CD4-positive, CD25-positive, alpha-beta regulatory T cell (primary cell): ENCODE results near the gene NTN1. TPM values are rescaled to one million over a fixed set of nuclear protein-coding genes. Genes with fewer than 3 reads are reported as not detected.
"Not testable (repeated sequence)": the region's sequence is repeated elsewhere in the genome, so short reads cannot be mapped to it uniquely, and the experiment has no call there.

Source experiments
- ATAC-seq, 2 donors: fragments of 150-1000 bp; cut with Tn5 transposase; one replicate each; pipeline ENCODE4 v1.10.0; 2021; ENCODE audit warnings: low read depth in 2 of 2, moderate number of reproducible peaks in 2 of 2, moderate library complexity in 1 of 2
- DNase-seq, 3 donors: peaks; one replicate each; pipeline versions ENCODE4 v3.0.0 to v3.0.0-alpha.2; 2012 to 2022; ENCODE audit warnings: mixed read lengths in 1 of 3
- H3K27ac ChIP-seq: one replicate; pipeline ENCODE4 v1.7.0; 2013; ENCODE audit warnings: mild to moderate bottlenecking, low read length; ENCODE audit not compliant: insufficient read depth, poor library complexity, severe bottlenecking
- H3K27me3 ChIP-seq: one replicate; pipeline ENCODE4 v1.7.0; 2013; ENCODE audit warnings: low read length; ENCODE audit not compliant: control insufficient read depth, insufficient read depth
- H3K36me3 ChIP-seq: one replicate; pipeline ENCODE4 v1.7.0; 2013; ENCODE audit warnings: mild to moderate bottlenecking, low read length, moderate library complexity; ENCODE audit not compliant: control insufficient read depth, insufficient read depth
- H3K4me1 ChIP-seq: 2 replicates; pipeline ENCODE4 v1.7.0; 2013; ENCODE audit warnings: mild to moderate bottlenecking, low read length; ENCODE audit not compliant: insufficient read depth, control insufficient read depth, poor library complexity, severe bottlenecking
- H3K4me3 ChIP-seq: one replicate; pipeline ENCODE4 v1.7.0; 2013; ENCODE audit warnings: low read depth, mild to moderate bottlenecking, low read length, moderate library complexity
- H3K9me3 ChIP-seq, 2 experiments: 1 replicate in 1 of 2; 2 replicates in 1 of 2; pipeline ENCODE4 v1.7.0; 2013; ENCODE audit warnings: low read length in 2 of 2, mild to moderate bottlenecking in 1 of 2, moderate library complexity in 1 of 2; ENCODE audit not compliant: control insufficient read depth in 2 of 2
- H3K27ac Mint-ChIP-seq, 3 donors: one replicate each; pipeline ENCODE4 v1.8.0; 2020 to 2022; ENCODE audit warnings: mild to moderate bottlenecking in 3 of 3, mixed read lengths in 3 of 3, moderate library complexity in 2 of 3
- H3K27me3 Mint-ChIP-seq: one replicate; pipeline ENCODE4 v1.8.0; 2022; ENCODE audit warnings: mild to moderate bottlenecking, mixed read lengths
- H3K36me3 Mint-ChIP-seq: one replicate; pipeline ENCODE4 v1.8.0; 2020; ENCODE audit warnings: mixed read lengths
- H3K4me1 Mint-ChIP-seq, 4 donors: one replicate each; pipeline ENCODE4 v1.8.0; 2020 to 2022; ENCODE audit warnings: mixed read lengths in 4 of 4, mild to moderate bottlenecking in 1 of 4
- H3K4me3 Mint-ChIP-seq, 4 donors: one replicate each; pipeline ENCODE4 v1.8.0; 2020 to 2022; ENCODE audit warnings: mild to moderate bottlenecking in 4 of 4, mixed read lengths in 4 of 4, moderate library complexity in 3 of 4
- H3K9me3 Mint-ChIP-seq, 7 donors: one replicate each; pipeline ENCODE4 v1.8.0; 2020 to 2022; ENCODE audit warnings: mixed read lengths in 7 of 7, mild to moderate bottlenecking in 3 of 7, moderate library complexity in 2 of 7
- polyA plus RNA-seq, 4 donors: library from polyadenylated mRNA; unstranded; fragments of 300-500 nt; fragmentation: Illumina TruSeq; gene quantifications; one replicate each; pipeline ENCODE4 v1.2.3, GENCODE V29; 2021
- total RNA-seq: library from RNA; stranded (reverse); gene quantifications from one replicate; pipeline ENCODE4 v1.2.3, GENCODE V29; 2022

NTN1 gene
- total and polyA plus RNA-seq, 5 donors from 2014 or later = 0.03 TPM; not detected in 4

DNA sequence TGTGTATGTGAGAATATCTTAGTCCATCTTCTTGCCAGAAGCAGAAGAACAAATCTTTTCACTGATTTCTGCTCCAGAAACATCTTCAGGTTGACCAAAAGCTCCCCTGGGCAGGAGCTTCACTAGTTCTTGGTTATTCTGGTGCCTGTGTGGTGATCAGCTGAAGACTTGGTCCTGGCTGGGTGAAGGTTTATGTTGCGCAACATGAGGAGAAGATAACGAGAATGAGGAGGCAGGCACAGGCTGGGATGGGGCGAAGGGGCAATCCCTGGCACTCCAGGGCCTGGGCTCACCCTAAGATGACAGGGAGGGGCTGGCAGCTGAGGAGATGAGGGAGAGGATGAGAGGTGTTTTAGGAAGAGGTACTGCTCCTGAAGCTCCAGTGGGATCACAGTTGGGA is 232.0 kb downstream of the NTN1 start:
- H3K4me1 Mint-ChIP-seq = peaks cover 0 to 15% (median 10%) of the 10 kb centered on the region in 4 donors
- H3K4me3 Mint-ChIP-seq = no peak overlapping the region
- H3K4me3 ChIP-seq = no peak overlapping the region
- peak overlapping the region in 2 of 3 donors; percentile 64 to 82 for H3K27ac Mint-ChIP-seq
- H3K27ac ChIP-seq = no peak overlapping the region
- H3K36me3 ChIP-seq = peaks cover 2% of the 10 kb centered on the region
- peaks cover 5% of the 10 kb centered on the region for H3K4me1 ChIP-seq
- ATAC-seq (no peak), DNase-seq (no peak)
- H3K9me3 ChIP-seq = no peaks in the 10 kb centered on the region
- no peaks in the 10 kb centered on the region for H3K9me3 Mint-ChIP-seq
- H3K27me3 Mint-ChIP-seq = no peaks in the 10 kb centered on the region
- no peaks in the 10 kb centered on the region for H3K27me3 ChIP-seq
- H3K36me3 Mint-ChIP-seq = peaks cover 28% of the 10 kb centered on the region

GRCh38 chr17:9254841-9255240 is 233.5 kb downstream of the NTN1 start:
- Histone ChIP-seq H3K27ac (no peak overlapping the region), H3K4me3 (no peak overlapping the region), H3K36me3 (no peaks in the 10 kb centered on the region), H3K27me3 (no peaks in the 10 kb centered on the region), H3K4me1 (peaks cover 5% of the 10 kb centered on the region), H3K9me3 (no peaks in the 10 kb centered on the region)
- Mint-ChIP-seq H3K4me1 (peaks cover 0 to 17% (median 10%) of the 10 kb centered on the region in 4 donors), H3K4me3 (no peak overlapping the region), H3K9me3 (no peaks in the 10 kb centered on the region), H3K36me3 (peaks cover 26% of the 10 kb centered on the region), H3K27me3 (no peaks in the 10 kb centered on the region), H3K27ac (no peak overlapping the region)
- no peak for ATAC-seq
- no peak for DNase-seq

GRCh38 chr17:9255833-9256232 is 234.5 kb downstream of the NTN1 start:
- Histone ChIP-seq H3K4me1 (peaks cover 5% of the 10 kb centered on the region), H3K9me3 (no peaks in the 10 kb centered on the region), H3K36me3 (no peaks in the 10 kb centered on the region), H3K27ac (no peak overlapping the region), H3K4me3 (no peak overlapping the region), H3K27me3 (no peaks in the 10 kb centered on the region)
- H3K27me3 Mint-ChIP-seq = no peaks in the 10 kb centered on the region
- H3K9me3 Mint-ChIP-seq = no peaks in the 10 kb centered on the region
- H3K36me3 Mint-ChIP-seq = peaks cover 26% of the 10 kb centered on the region
- H3K4me1 Mint-ChIP-seq = peaks cover 0 to 17% (median 10%) of the 10 kb centered on the region in 4 donors
- ATAC-seq (no peak), DNase-seq (no peak)
- no peak overlapping the region for H3K27ac Mint-ChIP-seq
- H3K4me3 Mint-ChIP-seq = no peak overlapping the region

GRCh38 chr17:9256361-9256750 is 235.0 kb downstream of the NTN1 start:
- Histone ChIP-seq H3K36me3 (no peaks in the 10 kb centered on the region), H3K4me3 (no peak overlapping the region), H3K4me1 (peaks cover 5% of the 10 kb centered on the region), H3K27me3 (no peaks in the 10 kb centered on the region), H3K9me3 (no peaks in the 10 kb centered on the region), H3K27ac (no peak overlapping the region)
- Mint-ChIP-seq H3K27me3 (no peaks in the 10 kb centered on the region), H3K27ac (peak overlapping the region in 2 of 3 donors; percentile 18 to 56), H3K4me1 (peaks cover 0 to 18% (median 10%) of the 10 kb centered on the region in 4 donors), H3K9me3 (no peaks in the 10 kb centered on the region), H3K4me3 (no peak overlapping the region), H3K36me3 (peaks cover 27% of the 10 kb centered on the region)
- ATAC-seq (no peak), DNase-seq (no peak)

GRCh38 chr17:9256751-9257629 is 235.7 kb downstream of the NTN1 start:
- no peaks in the 10 kb centered on the region for H3K27me3 Mint-ChIP-seq
- H3K27ac Mint-ChIP-seq = peak overlapping the region in 1 of 3 donors; percentile 56
- H3K9me3 Mint-ChIP-seq = no peaks in the 10 kb centered on the region
- peaks cover 30% of the 10 kb centered on the region for H3K36me3 Mint-ChIP-seq
- Histone ChIP-seq H3K36me3 (no peaks in the 10 kb centered on the region), H3K4me3 (no peak overlapping the region), H3K9me3 (no peaks in the 10 kb centered on the region), H3K27ac (no peak overlapping the region), H3K4me1 (peaks cover 5% of the 10 kb centered on the region), H3K27me3 (no peaks in the 10 kb centered on the region)
- H3K4me1 Mint-ChIP-seq = peaks cover 0 to 21% (median 10%) of the 10 kb centered on the region in 4 donors
- no peak for ATAC-seq
- no peak overlapping the region for H3K4me3 Mint-ChIP-seq
- DNase-seq = no peak

- not testable (repeated sequence) for ATAC-seq, H3K4me1 ChIP-seq, H3K27ac Mint-ChIP-seq, H3K4me3 ChIP-seq, H3K27me3 ChIP-seq, DNase-seq, H3K27me3 Mint-ChIP-seq, H3K4me3 Mint-ChIP-seq, H3K9me3 Mint-ChIP-seq, H3K9me3 ChIP-seq, H3K36me3 ChIP-seq, H3K27ac ChIP-seq
- peaks cover 30% of the 10 kb centered on the region for H3K36me3 Mint-ChIP-seq
- peaks cover 0 to 19% (median 8%) of the 10 kb centered on the region in 4 donors for H3K4me1 Mint-ChIP-seq
Measured at GRCh38 chr17:9257630-9257965, 236.3 kb downstream of the NTN1 start.

DNA sequence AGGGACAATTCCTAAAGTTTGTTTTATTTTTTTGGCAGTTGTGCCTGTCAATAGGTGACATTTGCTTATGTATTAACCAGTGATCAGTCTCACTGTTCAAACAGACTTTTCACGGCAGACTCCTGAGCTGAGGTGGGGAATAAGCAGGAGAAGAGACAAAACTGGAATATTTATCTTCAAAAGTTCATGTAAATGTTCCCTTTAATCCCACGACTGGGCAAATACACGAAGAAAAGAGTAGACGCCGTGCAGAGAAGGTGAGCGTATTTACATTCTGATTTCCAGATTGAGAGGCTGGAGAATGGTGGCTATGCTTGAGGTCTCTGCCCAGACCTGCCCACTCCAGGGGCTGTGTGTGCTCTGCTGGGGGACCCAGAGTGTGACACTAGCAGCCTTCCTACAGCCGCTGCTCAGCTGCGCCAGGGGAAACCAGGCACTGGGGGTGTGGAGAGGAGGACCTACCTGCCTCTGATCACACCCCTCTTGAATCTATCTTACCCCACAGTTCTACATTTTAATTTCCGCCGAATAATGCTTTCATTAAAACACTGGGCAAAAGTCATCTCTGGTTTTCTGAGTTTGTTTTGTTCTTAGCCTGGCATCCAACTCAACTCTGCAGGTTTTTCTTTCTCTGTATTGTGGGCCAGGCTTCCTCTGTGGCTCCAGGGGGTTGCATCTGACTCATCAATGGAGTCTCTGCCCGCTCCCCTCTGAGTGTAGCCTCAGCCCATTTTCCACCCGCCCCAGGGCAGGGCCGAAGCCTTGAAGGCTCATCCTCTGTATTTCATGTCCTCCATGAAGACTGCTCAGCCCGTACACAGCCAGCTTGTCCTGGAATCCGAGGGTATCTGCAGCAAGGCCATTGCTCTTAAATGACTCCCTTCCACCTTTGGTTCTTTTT is 237.1 kb downstream of the NTN1 start:
- Histone ChIP-seq H3K27ac (no peak overlapping the region), H3K4me1 (no peaks in the 10 kb centered on the region), H3K27me3 (no peaks in the 10 kb centered on the region), H3K4me3 (no peak overlapping the region), H3K9me3 (no peaks in the 10 kb centered on the region), H3K36me3 (no peaks in the 10 kb centered on the region)
- no peak overlapping the region for H3K4me3 Mint-ChIP-seq
- H3K27ac Mint-ChIP-seq = no peak overlapping the region
- no peaks in the 10 kb centered on the region for H3K9me3 Mint-ChIP-seq
- no peak for DNase-seq
- peaks cover 0 to 12% (median 2%) of the 10 kb centered on the region in 4 donors for H3K4me1 Mint-ChIP-seq
- no peaks in the 10 kb centered on the region for H3K27me3 Mint-ChIP-seq
- no peak for ATAC-seq
- H3K36me3 Mint-ChIP-seq = peaks cover 23% of the 10 kb centered on the region
